DMS53 treated with DMSO at 0.1 percent for 48 hours (cell line): Measurements from ENCODE around the gene CCL1.

Source experiments
- DNase-seq: peaks from one replicate; lab custom pipeline; 2025; ENCODE audit not compliant: unreplicated experiment; lab: John Stamatoyannopoulos, UW

The CCL1 gene

DNA sequence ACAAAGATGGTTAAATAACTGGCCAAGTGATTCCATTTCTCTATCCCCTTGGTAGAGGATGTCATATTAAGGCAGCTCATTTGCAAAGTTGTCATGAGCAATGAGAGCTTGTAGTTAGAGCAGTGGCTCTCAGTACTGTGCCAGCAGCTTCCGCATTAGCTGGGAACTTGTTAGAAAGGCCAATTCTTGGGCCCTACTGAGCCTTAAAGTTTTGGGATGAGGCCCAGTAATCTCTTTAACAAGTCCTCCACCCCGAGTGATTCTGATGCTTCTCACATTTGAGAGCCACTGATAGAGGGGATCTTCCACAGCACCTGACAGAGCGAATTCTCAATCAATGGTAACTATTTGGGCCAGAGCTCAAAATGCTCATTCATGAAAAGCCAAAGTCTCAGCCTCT lies 20.2 kb upstream of the CCL1 start:
- no peak for DNase-seq

DNA sequence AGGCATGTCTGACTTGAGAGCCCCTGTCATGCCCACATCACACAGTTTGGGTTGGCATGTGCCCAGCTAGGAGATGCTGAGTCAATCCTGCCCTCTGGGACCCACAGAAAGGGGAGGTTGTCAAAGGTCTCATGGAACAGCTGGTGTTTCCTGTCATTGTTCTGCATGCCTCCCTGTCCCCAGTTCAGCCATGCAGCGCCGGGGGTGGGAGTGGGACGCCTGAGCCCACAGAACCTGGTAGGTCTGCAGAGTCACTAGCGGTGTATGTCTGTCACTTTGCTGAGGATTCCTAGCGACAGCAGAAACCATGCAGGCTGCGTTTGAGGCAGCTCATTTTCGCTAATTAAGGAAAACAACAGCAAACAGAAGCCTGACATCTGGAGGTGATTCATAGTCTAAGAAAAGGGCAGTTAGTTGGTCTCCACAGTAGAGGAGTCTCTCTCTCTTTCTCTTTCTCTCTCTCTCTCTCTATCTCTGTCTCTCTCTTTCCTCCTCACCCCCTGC lies 19.6 kb upstream of the CCL1 start:
- DNase-seq, result no peak

DNA sequence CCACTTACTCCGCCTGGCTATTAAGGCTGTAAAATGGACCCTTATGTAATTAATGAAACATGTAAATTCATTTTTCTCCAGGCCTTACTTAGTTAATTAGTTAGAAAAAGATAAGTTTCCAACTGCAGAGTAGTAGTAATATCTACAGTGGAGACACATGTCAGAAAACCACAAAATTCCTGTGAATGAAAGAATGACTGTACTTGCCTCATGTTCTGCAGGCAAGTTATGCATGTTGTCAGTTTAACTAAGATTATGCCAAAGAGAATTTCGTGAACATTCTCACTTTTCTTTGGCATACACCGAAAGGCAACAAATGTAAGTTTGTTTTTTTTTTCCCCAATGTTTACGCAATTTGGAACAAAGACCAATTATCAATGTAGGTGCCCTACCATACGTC lies 16.8 kb upstream of the CCL1 start:
- DNase-seq, result no peak

DNA sequence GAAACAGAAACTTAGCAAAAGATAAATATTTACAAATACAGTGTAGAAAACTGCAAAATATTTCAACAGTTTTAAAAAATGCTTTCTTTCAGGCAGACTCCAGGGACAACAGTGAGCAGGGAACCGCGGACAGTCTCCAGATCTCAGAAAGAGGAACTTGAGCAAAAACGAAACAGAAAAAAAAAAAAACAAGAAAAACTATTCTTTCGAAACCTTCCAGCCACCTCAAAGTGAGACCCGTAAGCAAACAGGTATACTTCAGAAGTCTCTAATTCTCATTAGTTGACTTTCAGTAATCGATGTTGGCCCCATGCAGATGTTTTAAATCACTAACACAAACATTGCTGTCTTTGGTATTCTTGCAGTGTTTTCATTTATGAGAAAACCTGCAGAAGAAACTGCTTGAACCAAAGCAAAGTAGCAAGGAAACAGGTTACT lies 15.7 kb upstream of the CCL1 start:
- DNase-seq, result no peak

DNA sequence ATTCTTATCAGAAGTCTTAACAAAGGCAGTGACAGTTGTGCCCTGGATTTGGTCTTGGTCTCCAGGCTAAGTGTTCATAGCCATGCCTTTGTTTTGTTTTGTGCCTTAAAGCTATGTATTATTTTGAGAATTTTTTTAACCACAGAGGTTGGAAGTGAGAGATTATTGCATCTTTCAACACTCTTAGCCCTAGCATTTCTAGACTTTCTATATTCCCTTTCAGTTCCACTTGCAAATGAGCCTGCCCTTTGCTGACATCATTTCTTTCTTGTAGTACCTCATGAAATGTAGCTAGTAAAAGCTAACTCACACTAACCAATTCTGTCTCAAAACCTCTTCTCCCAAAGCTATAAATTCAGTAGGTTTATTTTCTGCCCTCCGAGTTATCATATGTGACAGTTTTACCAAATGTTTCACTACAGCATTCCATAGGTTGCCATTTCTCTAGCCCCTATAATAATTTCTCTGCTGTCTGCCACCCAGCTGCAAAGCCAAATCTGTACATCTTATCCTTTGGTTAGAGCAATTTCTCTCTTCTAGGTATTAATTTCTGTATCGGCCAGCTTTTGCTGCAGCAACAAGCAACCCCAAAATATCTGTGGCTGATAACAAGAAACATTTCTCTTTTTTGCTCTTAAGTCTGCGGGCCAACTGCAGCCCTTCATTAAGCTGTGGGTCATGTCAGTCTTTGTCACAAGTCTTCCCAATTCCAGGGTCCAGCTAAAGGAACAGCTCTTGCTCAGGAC lies 14.2 kb upstream of the CCL1 start:
- no peak for DNase-seq

DNA sequence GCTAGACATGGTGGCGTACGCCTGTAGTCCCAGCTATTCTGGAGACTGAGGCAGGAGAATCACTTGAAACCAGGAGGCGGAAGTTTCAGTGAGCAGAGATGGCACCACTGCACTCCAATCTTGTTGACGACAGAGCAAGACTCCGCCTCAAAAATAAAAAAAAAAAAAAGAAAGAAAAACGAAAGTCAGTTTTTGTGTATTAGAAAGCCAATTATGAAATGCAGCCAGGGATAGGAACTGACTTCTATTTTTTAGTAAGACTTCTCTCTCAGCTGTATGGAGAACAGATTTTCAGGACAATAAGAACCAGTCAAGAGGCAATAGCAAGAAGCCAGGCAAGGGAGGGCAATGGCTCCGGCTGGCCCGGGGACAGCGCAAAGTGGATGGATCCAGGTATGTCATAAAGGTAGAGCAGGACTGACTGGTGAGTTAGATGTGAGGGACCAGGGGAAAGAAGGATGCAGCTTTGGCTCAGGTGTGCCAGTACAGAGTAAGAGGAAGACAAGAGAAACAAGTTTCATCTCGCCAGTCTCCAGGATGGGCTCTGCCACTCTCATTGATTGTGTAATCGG lies 12.5 kb upstream of the CCL1 start:
- DNase-seq, result no peak

DNA sequence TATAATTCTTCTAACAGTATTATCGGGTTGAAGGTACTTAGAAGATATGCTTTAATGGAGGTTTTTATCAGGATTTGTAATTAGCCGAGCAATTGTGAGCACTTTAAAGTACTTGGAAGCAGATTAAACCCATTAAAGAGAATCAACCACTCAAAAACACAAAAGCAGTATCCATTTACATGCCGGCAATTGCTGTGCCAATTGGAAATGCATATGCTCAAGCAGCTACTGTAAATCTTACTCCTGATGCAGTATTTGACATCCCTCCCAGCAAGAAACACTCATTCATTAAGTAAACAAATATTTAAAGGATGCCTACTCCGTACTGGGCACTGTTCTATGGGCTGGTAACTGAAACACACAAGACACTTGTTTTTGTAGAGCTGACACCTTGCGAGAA lies 11.4 kb upstream of the CCL1 start:
- no peak for DNase-seq

DNA sequence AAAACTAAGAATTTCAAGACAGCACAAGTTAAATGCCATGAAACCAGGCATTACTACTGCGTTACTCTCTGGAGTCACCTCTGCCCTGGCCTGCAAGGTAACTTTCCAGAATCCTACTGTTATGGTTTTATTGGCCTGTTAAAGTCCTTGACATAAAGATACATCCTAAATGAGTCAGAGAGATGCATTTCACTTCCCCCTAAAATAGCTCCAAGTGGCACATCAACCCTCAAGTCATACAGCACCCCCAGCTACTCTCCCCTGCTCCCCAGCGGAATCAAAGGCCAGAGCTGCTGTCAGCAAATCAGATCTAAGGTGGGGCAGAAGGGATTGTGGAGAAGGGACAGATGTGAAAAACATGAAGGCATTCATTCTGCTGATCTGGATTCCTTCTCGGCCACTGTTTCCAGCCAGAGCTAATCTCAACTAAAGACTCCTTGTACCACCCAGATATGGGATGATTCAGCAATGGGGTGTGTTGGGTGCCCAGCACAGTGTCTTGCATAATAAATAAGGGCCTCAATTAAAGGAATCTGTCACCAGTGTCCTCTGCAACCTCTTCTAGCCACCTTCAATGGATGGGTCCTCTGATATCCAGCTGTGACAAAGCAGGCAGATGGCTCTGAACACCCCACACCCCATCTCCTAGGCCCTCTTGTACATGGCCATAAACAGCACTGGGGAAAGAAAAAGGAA lies 8.5 kb upstream of the CCL1 start:
- DNase-seq, result no peak

DNA sequence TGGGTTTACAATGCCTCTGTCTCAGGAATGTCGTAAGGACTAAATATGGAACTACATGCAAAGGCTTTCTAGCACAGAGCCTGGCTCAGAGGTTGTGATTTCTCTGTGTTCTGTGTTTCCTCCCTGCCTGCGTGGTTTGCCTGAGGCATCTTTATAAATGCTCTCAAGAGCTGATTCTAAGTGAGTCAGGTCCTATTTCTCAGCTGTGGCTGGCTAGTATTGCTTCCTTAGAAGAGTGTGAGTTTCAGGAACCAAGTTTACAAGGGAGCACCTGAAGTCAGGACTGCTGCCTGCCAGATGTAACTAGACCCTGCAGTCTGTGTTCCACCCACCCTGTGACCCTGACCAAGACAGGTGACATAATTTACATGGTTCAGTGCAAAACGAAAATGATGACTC lies 8.0 kb upstream of the CCL1 start:
- no peak for DNase-seq

DNA sequence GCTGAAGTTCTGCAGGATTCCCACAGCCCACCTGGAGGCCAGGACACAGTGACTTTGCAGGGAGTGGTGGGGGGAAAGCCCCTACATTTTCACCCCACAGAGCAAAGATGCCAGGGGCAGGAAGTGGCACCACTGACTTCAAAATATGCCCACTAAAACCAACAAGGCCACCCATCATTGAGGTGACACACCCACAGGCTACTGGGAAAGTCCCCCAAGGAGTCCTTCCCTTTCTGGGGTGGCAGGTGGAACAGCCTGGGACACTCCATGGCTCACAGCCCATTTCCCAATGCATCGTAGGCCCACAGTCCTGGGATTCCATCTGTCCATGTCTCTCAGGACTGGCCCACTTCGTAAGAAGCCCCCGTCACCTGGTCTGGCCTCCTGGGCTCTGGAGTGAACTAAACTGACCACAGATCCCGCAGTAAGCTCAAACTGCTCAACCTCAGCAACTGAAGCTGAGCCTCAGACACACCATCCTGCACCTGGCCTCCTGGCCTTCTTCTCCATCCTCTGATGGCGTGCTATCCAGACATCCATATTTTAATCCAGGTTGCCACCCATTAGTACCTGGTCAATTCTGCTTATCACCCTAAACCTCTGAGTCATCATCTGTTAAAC lies 7.5 kb upstream of the CCL1 start:
- no peak for DNase-seq

DNA sequence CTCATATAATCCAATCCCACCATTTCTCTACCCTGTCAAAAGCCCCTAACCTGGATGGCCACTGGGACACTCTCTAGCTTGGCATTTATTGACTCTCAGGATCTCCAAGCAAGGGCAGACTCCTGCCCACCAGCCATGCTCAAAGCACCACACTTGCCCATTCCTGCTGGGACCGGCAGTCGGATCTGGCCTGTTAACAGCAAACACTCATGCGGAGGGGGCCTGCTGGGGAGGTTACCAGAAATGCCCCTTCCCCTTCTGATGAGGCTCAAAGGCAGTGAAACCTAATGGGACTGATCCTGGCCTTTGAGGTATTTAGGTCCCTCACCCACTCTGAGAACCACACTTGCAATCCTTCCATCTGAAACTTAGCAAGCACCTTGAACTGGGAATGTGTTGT lies 6.5 kb upstream of the CCL1 start:
- no peak for DNase-seq

DNA sequence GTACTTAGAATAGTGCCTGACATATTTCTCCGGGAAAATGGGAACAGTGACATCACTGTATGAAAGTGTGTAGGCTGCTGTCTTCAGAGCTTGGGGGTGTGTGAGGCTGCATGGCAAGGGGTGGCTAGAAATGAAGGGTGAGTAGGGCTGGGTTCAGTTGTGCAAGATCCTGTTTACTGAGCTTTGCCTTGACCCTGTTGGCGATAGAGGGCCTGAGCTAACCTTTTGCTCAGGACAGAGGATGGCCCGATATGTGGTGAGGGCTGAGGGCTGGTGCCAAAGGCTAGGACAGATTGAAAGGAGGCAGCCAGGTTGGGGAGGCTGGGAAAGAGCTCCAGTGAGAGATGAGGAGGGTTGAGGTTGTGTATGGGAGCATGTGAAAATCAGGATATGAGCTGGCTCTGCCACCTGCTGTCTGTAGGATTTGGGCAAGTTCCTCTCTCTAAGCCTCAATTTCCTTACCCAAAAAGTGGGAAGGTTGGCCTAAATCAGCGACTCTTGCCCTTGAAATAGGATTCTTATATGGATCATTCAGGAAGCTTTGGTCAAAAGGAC lies 6.0 kb upstream of the CCL1 start:
- DNase-seq, result no peak

DNA sequence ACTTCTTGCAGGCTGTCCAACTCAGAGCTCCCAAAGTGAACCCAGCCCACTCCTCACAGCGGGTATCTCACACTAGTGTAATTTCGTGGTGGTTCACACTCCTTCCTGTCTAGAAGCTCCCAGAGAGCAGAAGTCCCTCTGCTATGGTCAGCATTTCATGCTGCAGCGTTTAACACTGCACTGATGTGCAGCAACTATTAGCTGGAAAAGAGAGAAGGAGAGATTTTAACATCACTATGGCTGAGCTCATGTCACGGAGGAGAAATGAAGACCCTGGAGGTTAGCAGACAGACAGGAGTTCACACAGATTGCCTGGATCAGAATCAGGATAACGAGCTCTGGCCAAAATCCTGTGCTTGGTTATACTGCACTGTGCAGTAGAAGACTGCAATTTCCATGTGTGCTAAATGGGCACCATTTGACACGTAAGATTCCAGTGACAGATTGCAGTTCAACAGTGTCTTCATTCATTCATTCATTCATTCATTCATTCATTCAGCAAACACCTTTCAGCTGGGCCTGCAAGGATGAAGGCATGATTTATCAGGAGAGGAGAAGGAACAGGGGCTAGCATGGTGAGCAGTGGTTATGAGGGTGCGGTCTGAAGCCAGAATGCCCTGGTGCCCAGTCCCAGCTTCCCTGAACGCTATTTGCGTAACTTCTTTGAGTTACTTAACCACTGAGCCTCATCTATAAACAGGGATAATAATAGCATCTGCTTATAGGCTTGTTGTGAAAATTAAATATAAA lies 5.3 kb upstream of the CCL1 start:
- DNase-seq, result no peak

DNA sequence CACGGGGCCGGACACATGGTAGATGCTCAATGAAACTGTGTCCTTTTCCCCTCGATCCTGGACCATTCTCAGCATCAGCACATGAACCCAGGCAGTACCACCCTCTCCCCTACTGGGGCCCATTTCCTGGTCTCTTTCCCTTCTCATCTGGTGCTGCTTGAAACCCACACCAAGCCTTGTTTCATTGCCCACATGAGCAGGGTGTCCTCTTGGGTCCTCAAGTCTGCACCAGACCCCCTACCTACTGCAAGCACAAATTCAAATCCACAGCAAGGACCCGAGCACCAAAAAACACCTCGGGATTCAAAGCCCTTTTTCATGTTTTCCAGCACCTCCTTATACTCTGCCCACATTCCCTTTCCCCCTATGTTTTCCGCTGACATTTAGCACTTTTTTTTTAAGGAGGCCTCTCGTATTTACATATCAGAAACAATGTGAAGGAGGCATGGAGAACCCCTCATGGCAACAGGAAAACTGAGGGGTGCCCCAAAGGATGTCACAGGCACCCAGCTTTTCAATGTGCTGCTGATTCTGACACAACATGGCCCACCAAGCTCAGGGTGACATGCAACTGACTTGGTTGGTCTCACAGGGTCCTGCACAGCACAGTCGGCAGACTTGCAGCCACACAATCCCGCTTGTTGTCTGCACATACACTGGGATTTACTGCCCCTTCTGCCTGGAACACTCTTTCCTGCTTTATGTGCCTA lies 4.6 kb upstream of the CCL1 start:
- no peak for DNase-seq

DNA sequence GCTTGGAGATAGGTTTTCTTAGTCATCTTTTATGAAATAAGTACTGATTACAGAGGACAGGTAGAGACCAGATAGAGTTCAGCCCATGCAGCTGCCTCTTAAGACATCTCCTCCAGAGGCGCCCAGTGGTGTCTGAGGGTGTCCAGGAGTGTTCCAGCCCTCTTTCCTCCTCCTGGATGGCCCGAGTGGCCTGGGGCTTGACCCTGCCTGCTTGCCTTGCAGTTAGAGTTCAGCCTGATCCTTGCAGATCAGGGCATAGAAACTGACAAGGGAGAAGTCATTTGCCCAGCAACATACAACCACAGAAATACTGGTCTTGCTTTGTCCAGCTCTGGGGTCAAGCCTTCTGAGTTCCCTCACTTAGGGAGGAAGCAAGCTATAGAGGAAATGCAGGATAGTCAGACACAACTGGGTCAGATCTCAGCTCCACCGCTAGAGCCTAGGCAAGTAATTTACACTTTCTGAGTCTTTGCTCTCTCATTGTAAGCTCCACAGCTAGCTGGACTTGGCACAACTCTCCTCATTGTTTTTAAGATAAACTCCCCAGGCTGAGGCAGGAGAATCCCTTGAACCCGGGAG lies 3.6 kb upstream of the CCL1 start:
- DNase-seq, result no peak

DNA sequence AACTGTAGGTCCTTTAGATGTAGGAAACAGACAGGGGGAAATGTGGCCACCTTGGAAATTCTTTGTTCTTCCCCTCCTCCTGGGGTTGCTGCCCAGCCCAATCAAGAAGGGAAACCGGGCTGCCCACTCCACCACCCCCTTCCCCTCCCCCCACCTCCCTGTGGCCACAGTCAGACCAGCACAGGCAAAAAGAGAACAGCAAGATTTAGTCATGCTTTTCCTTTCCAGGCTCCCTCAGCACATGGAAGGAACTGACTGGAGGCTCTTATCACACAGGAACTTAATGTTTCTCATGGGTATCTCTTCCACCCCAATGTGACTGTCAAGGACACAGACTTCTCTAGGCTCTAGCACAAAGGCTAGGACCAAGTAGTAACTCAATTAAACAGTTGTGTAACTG lies 3.0 kb upstream of the CCL1 start:
- DNase-seq, result no peak

DNA sequence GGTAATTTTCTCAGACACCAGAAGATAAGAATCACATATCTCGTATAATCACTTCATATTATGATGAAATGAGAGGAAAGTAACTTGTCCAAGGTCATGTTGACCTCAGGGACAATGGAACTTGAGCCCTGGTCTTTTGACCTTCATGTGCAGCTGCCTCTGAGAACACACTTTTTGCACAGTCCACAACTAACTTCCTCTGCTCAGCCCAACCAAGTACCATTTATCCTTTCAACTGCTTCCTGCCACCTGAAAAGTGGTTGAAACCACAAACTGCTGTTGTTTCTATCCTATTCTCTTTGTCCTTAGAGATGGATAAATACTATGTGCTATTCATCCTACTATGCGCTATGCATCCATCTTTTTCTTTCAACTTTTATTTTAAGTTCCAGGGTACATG lies 2.3 kb upstream of the CCL1 start:
- no peak for DNase-seq

DNA sequence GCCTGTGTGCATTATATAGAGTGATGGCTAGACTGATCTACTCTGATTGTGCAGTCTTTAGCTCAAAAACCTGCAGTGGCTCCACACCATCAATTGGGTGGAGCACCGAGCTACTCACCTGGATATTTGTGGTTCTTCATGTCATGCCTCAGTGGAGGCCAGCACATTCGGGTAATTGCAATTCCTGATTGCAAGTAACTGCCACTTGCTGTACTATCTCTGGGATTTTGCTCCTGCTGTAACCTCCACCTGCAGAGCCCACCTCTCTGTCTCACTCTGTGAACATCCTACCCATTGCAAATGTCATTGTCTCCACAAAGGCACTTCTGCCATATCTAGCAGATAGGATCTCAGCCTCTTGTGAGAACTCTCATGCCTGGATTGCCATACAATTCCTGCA lies 1.7 kb upstream of the CCL1 start:
- no peak for DNase-seq

DNA sequence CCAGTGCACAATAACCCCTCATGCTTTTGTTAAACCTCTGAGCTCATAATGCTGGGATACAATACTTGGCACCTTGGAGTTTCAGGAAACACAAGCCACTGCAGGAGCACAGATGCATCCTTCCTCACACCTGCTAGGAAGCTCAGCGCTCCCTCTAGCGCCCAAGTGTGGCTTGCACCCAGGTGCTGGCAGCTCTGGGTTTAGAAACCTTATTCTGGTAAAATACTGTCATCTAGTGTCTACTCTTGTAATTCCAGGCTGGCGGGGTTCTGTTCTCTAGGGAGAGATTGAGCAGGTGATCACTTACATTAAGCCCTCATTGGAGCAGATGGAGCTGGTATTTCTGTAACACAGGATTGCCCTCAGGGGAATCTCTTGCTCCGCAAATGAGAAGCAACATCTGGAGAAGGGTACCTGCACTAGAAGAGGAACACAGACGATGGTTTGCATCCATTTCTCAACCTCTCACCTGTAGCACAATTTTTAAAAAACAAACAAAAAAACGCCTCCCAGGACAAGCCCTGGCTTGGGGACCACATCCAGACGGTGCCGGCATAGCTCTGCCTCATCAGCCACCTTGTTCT lies 1.5 kb downstream of the CCL1 start:
- DNase-seq, result peak; percentile 27
